HG02852 (cell line): ENCODE data around the gene REV3L.

Experiments used
- ATAC-seq: cut with Tn5 transposase; IDR thresholded peaks from one replicate; pipeline ENCODE4 v1.9.1; 2021; ENCODE audit warnings: mild to moderate bottlenecking, moderate library complexity; ENCODE audit not compliant: unreplicated experiment

Gene REV3L

DNA sequence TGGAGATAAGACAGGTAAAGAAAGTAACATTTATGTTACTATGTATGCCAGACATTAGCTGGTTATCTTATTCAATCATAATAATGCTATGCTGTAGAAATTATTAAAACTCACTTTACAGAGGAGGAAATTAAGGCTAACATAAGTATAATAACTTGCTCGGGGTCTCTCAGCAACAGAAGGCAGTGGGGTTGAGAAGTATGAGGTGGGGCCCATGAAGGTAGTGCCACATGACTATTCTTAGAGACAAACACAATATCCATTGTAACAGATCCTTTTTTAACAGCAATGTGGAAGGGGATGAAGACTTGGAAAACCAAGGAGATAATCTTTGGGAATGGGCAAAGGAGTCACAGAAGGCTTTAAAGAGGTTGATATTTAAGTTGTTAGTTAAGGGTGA is 11.5 kb downstream of the REV3L start:
- ATAC-seq, result no peak

DNA sequence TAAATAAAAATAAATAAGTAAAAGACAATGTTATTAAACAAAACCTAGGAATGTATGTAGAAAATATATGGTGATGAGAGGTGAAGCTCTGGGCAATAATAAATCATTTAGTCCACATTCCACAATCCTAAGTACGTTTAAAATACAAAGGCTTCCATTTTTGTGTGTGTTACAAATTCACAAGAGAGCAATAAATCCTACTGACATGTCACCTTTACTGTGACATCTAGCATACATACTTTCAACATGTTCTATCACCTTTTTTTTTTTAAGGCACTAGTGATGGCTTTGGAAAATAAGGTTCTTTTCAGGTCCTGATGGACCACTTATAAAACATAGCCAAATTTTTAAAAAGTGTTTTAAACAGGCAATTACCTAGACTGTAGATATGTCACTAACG is 12.0 kb downstream of the REV3L start:
- ATAC-seq, result no peak

DNA sequence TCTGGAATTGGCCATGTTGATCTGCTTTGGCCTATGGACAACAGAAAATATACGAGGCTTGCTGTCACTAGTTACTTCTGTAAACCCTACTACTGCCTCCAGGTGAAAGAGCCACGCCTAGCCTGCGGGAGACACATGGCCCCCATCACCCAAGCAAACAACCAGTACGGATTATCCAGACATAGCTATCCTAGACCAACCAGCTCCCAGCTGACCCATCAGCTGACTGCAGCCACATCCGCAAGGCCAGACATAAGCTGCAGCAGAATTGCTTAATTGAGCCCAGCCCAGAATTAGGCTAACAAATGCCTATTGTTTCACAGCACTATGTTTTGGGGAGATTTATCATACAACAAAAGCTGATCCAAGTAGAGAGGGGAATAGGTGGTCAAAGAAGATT is 13.5 kb downstream of the REV3L start:
- no peak for ATAC-seq

DNA sequence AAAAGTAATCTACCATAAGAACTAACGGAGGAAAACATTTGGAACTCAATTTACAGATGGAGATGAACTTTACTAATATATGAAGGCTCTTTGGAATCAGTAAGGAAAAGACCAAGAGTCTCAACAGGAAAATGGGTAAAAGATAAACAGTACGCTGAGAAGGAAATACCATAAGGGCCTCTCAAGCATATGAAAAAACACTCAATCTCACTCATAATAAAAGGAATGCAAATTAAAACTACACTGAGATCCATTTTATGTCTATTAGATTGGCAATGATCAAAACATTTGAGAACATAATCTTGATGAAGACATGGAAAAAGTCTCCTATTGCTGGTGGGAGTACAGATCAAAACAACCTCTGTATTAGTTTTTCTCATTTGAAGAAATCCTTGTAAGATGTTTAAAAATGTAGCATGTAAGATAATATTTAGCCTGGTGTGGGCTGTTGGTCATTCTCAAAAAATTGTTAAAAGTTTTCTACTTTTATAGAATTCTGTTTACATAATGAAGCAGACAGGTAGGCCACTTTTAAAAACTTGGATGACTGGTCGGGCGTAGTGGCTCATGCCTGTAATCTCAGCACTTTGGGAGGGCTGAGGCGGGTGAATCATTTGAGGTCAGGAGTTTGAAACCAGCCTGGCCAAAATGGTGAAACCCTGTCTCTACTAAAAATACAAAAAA is 14.5 kb downstream of the REV3L start:
- ATAC-seq, result no peak

DNA sequence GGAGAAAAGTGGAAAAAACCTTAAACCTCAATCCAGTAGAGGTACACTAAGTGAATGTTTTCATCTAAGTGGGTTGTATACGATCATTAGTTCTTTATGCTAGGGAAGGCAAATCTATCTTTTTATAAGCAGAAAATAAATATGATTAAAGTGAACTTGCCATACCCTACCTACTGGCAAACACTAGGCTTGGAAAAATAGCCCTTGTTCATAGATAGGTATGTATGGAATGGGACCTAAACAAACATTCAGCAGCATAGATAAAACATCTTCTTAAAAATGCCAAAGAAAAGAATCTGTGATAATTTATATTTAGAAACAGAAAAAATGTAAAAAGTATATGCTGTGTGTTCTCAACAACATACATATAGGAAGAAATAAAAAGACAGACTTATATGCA is 18.8 kb downstream of the REV3L start:
- no peak for ATAC-seq

DNA sequence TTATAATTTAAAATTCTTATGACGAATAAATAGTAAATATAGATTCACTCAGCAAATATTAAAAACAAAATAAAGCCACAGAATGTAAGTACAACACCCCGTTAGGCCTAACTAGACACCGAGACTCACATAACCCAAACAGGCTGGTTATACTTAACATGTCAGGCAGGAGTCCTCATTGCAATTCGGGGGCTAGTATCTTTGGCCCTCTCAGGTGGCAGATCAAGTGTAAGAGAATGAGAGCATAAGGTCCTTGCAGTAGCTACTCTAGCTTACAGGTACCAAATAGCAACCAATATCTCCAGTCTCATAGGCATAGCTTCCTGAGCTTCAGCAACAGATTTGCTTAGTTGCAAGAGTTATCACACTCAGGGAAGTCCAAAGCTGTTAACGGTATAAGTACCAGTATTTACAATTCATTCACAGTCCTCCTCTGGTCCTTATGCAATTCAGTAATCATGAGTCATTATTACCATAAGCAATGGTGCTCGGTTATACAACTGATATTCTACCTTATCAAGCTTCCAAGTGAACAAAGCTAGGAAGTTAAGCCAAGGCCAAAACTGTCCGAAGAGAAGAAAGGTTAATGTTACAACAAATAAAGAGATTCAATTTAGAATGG is 20.1 kb downstream of the REV3L start:
- ATAC-seq, result no peak

DNA sequence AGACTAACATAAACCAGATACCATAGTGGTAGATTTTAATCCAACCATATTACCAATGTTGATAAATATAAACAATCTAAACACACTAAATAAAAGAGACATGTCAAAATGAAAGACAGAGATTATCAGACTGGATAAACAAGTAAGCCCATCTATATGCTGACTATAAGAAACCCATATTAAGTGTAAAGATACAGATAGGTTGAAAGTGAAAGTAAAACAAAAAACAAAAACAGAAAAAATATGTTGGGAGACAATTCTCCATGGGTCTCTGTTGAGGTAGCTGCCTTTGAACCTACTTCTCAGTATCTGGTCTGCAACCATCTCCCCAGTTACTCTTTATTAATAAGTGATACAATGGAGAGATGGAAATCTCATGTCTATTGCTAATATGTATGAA is 21.2 kb downstream of the REV3L start:
- no peak for ATAC-seq

DNA sequence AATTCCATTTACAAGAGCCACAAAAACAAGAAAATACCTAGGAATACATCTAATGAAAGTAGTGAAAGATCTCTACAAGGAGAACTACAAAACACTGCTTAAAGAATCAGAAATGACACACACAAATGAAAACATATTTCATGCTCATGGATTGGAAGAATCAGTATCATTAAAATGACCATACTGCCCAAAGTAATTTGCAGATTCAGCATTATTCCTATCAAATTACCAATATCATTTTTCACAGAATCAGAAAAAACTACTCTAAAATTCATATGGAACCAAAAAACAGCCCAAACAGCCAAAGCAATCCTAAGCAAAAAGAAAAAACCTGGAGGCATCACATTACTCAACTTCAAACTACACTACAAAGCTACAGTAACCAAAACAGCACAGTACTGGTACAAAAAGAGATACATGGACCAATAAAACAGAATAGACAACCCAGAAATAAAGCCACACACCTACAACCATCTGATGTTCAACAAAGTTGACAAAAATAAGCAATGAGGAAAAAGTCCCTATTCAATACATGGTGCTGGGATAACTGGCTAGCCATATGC is 24.3 kb downstream of the REV3L start:
- ATAC-seq, result no peak

DNA sequence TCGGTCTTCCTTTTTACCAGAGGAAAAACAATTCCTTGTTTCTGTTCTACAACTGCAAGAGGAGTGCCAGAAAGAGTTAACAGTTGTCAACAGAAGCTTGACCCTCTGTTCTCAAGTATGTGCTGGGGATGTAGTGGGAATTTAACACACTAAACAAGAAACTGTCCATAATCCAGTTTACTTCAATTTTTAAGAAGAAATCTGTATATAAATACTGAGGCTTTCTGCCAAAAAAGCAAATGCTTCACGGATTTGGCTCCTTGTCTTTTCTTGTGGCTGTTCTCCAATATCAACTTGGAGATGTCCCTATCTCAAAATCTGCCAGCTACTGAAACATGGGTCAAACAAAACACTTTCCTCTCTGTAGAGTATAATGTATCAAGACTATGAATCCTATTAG is 26.8 kb downstream of the REV3L start:
- ATAC-seq, result no peak

DNA sequence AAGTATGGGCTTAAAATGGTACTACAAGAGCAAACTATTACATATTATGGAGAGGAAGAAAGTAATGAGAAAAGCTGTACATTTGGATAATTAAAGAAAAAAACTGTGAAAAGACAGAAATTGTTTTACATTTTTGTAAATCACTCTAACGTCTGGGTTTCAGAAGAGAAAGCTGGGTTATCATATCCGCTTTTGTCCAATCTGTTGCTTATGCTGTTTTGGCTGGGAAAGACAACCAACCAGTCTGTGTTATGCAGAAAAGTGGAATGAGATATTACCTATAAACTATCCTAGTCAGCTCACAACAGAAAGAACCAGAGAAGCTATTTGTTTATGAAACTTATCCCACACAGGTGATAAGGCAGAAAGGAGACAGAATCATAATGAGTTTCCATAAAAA is 32.4 kb downstream of the REV3L start:
- ATAC-seq, result no peak

DNA sequence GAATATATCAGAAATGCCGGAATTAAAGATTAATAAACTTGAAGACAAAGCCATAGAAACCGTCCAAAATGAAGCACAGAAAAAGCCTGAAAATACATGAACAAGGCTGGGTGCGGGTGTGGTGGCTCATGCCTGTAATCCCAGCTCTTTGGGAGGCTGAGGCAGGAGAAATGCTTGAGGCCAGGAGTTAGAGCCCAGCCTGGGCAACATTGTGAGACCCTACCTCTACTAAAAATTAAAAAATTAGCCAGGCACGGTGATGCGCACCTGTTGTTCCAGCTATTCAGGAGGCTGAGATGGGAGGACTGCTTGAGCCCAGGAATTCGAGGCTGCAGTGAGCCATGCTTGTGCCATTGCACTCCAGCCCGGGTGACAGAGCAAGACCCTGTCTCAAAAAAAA is 32.9 kb downstream of the REV3L start:
- ATAC-seq, result no peak

DNA sequence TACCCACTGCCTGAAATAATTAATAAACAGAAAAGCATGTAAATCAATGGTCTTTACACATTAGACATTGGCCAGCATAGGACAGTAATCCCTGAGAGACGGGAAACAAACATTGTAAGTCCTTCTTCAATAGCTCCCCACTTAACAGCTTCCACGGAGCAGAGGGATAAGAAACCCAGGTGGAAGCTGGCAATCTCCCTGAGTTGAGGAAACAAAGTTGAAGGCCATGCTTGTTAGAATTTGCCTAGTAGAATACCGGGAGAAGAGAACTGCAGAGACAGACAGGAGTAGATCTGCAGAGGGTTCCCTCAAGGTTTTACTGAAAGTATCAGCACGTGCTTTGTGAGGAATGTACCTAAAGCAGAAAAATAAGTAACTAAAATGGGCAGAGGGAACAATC is 33.9 kb downstream of the REV3L start:
- no peak for ATAC-seq

DNA sequence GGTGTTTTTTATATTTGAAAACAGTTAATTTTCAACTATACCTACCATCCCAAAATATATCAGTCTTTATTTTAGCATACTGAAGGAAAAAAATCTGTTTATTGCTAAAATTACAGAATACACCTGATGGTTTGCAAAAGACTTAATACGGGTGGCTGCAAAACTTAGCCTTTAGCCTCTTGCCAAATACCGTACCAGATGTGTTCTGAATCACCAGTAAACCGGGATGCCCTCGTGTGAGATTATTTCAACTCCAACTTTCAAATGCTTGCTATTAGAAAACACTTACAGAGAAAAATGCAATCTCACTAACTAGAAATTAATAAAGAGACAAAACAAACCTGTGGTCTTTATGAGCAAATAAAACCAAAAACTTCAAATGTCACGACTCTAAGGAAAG is 36.0 kb downstream of the REV3L start:
- ATAC-seq, result no peak

DNA sequence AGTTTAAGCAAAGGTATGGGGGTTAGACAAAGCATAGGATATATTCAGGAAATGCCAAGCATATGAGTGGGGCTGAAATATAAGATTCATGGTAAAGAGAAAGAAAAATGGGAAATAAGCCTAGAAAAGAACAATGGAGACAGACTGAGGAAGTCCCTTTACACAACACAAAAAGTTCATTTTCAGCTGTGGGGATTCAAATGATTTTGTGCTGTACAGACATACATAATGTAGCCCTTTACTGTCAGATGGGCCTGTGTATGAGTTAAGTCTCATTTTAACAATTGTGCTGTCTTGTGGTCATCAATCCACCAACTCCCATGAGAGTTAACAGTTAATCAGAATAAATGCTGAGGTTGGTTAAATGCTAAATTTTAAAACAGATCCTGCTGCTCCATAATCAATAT is 37.2 kb downstream of the REV3L start:
- ATAC-seq, result no peak

DNA sequence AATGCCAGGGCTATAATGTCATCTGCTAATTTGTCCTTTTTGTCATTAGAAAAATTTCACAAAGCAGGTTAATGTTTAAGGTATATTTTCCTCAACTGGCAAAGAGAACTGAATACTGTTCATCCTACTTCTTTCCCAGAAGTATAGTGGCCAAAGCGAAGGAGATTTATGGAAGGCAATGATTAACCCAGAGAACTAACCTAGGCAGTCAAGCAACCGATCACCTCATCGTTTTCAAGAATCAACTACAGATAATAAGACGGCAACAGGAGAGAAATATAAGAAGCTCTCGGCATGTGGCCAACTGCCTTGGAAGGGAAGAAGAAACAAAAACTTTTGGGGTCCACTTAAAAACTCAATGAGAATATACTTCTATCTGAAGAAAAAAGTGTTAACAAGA is 38.2 kb downstream of the REV3L start:
- no peak for ATAC-seq

DNA sequence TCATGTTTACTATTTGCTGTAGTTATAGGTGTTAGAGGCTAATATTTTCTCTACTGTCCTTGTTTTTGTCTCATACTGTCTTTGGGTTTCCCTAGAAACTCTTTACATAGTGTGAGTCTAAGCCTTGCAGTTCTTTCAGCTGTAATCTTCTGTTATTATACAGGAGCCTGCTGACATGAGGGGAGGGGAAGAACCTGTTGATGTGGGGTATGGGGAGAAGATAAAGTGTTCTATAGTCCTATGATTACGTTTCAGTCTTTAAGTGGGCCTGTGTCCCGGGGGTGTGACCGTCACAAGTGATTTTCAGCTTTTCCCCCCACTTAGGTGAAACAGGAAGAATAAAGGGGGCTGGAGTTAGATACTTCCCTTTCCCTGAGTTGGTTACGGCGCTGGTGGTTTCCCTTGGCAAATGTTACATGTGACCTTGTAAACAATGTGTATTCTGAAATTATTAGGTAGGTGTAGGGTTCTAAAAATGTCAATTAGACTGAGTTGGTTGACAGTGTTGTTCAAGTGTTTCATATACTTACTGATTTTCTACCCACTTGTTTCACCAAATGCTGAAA is 41.3 kb downstream of the REV3L start:
- no peak for ATAC-seq

DNA sequence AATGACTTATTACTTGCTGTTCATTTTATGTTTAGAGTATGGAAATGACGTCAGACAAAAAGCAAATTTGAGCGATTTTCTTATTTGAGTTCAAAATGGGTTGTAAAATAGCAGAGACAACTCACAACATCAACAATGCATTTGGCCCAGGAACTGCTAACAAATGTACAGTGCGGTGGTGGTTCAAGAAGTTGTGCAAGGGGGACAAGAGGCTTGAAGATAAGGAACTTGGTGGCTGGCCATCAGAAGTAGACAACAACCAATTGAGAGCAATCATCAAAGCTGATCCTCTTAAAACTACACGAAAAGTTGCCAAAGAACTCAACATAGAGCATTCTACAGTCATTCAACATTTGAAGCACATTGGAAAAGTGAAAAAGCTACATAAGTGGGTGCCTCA is 43.8 kb downstream of the REV3L start:
- ATAC-seq, result no peak

DNA sequence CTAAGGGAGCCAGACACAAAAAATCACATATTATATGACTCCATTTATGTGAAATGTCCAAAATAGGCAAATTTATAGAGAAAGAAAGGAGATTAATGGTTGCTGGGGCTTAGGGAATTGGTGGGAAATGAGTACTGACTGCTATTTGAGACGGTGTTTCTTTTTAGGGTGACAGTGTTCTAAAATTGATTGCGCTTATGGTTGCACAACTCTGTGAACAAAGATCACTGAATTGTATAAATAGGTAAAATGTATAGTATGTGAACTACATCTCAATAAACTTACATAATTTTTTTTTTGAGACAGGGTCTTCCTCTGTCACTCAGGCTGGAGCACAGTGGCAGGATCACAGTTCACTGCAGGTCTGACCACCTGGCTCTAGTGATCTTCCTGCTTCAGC is 45.4 kb downstream of the REV3L start:
- no peak for ATAC-seq

DNA sequence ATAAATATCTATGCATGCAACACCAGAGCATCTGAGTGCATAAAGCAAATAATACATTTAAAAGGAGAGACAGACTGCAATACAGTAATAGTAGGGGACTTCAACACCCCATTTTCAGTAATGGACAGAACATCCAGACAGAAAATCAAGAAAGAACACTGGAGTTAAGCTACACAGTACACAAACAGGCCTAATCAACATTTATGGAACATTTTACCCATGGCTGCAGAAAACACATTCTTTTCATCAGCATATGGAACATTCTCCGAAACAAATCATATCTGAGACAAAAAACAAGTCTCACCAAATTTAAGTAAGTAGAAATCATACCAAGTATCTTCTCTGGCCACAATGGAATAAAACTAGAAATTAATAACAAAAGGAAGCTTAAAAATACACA is 50.5 kb downstream of the REV3L start:
- no peak for ATAC-seq

DNA sequence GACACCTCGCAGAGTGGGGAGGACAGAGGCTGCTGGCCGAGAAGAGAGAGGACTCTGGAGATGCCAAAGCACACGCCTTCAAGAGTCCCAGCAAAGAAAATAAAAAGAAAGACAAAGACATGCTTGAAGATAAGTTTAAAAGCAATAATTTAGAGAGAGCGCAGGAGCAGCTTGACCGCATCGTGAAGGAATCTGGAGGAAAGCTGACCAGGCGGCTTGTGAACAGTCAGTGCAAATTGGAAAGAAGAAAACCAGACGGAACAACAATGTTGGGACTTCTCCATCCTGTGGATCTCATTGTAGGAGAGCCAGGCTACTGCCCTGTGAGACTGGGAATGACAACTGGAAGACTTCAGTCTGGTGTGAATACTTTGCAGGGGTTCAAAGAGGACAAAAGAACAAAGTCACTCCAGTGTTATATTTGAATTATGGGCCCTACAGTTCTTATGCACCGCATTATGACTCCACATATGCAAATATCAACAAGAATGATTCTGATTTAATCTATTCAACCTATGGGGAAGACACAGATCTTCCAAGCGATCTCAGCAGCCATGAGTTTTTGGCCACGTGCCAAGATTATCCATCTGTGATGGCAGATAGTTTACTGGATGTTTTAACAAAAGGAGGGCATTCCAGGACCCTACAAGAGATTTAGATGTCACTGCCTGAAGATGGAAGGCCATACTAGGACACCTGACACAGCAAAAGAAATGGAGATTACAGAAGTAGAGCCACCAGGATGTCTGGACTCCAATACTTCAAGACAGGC is 52.2 kb downstream of the REV3L start:
- no peak for ATAC-seq

DNA sequence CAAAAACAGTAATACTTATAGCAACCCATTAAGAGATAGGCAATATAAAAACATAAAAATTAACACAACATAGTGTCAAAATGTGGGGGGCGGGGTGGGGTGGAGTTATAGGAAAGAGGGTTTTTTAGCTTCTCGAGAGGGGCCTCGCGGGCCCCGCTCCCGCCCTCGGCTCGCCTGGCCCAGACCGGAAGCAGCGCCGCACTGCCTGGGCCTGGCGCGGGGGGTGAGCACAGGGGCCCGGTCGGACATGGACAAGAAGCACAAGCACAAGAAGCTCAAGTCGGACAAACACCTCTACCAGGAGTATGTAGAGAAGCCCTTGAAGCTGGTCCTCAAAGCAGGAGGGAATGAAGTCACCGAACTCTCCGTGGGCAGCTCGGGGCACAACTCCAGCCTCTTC is 53.4 kb downstream of the REV3L start:
- no peak for ATAC-seq

DNA sequence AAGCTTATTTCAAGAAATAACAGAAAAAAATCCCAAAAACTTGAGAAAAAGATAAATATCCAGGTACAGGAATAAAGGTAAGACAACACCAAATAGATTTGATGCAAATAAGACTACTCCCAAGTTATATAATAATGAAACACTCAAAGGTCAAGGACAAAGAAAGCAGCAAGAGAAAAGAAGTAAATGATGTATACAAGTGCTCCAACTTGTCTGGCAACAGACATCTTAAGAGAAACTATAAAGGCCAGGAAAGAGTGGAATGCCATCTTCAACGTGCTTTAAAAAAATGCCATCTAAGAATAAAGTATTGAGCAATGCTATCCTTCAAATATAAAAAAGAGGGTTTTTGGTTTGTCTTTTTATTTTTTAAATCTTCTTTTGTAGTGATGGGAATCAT is 54.2 kb downstream of the REV3L start:
- no peak for ATAC-seq
